DOHH2 (cell line): ENCODE results near the gene ELAC2.

Experiments
- CTCF ChIP-seq: fragments of 200-600 bp; sonication (generic); IDR thresholded peaks from one replicate; pipeline ENCODE4 v1.5.1; 2014; ENCODE audit warnings: antibody characterized with exemption, mild to moderate bottlenecking, low read depth, low read length; ENCODE audit not compliant: poor library complexity, severe bottlenecking
- EZH2phosphoT487 ChIP-seq: fragments of 200-600 bp; sonication (generic); IDR thresholded peaks from 2 replicates; pipeline ENCODE4 v1.6.1; 2017; ENCODE audit warnings: borderline replicate concordance, mild to moderate bottlenecking, antibody characterized with exemption, low read length, moderate library complexity, mixed read lengths

- TF ChIP-seq CTCF (no peak), EZH2phosphoT487 (no peak)
Observed at GRCh38 chr17:12995896-12996295, 21.9 kb downstream of the ELAC2 start.
